Ishikawa (cell line): Measurements from ENCODE around the gene SAMD4B.

Experiments used
- CEBPB ChIP-seq: IDR thresholded peaks from 2 replicates; pipeline ENCODE4 v1.6.1; 2012
- CREB1 ChIP-seq: IDR thresholded peaks from 2 replicates; pipeline ENCODE4 v1.6.1; 2012; ENCODE audit warnings: low read depth
- EGR1 ChIP-seq: IDR thresholded peaks from 2 replicates; pipeline ENCODE4 v1.6.1; 2012
- EP300 ChIP-seq: IDR thresholded peaks from 2 replicates; pipeline ENCODE4 v1.6.1; 2012; ENCODE audit warnings: borderline replicate concordance
- MAX ChIP-seq: IDR thresholded peaks from 2 replicates; pipeline ENCODE4 v1.6.1; 2012
- NFIC ChIP-seq: IDR thresholded peaks from 2 replicates; pipeline ENCODE4 v1.6.1; 2012
- RAD21 ChIP-seq: IDR thresholded peaks from 2 replicates; pipeline ENCODE4 v1.6.1; 2012; ENCODE audit warnings: low read depth
- REST ChIP-seq: IDR thresholded peaks from 2 replicates; pipeline ENCODE4 v1.6.1; 2012; ENCODE audit warnings: low read depth, mild to moderate bottlenecking
- TAF1 ChIP-seq: IDR thresholded peaks from 2 replicates; pipeline ENCODE4 v1.6.1; 2012; ENCODE audit warnings: low read depth, mild to moderate bottlenecking
- TCF12 ChIP-seq: IDR thresholded peaks from 2 replicates; pipeline ENCODE4 v1.6.1; 2012; ENCODE audit warnings: low read depth
- TEAD4 ChIP-seq: IDR thresholded peaks from 2 replicates; pipeline ENCODE4 v1.6.1; 2012
- YY1 ChIP-seq: IDR thresholded peaks from 2 replicates; pipeline ENCODE4 v1.6.1; 2012; ENCODE audit warnings: low read depth
- ZBTB7A ChIP-seq: IDR thresholded peaks from 2 replicates; pipeline ENCODE4 v1.6.1; 2012; ENCODE audit warnings: low read depth
- TF ChIP-seq, protein P1 (sequence below): IDR thresholded peaks from 2 replicates; pipeline ENCODE4 v1.6.1; 2012

DNA sequence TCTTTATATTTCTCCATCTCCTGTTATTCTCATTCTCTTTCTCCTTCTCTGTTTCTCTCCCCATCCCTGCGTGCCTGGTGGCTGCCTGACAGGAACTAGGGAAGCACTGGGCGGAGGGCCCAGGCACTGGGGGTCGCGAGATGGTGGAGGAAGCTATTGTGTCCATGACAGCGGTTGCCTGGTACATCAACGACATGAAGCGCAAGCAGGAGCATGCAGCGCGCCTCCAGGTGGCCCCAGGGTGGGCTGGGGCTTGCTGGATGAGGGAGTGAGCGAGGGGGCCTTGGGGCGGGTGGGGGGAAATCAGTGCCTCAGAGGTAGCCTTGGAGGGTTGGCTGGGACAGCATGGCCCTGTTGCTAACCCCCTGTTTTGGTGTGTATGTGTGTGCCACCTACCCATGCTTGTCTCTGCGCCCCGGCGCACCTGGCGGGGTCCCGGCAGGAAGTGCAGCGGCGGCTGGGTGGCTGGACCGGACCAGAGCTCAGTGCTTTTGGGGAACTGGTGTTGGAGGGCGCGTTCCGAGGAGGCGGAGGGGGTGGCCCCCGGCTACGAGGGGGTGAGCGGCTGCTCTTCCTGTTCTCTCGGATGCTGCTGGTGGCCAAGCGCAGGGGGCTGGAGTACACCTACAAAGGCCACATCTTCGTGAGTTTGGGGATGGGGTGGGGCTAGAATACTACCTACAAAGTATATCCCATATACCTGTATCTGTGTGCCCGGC, 75.4 kb downstream of the SAMD4B start:
- TF ChIP-seq RAD21 (no peak), TAF1 (no peak), MAX (no peak), REST (no peak), ZBTB7A (no peak), YY1 (no peak), CEBPB (no peak), EP300 (no peak), CREB1 (no peak), NFIC (no peak), TEAD4 (no peak), TCF12 (no peak), EGR1 (no peak)
- TF ChIP-seq, protein P1, sequence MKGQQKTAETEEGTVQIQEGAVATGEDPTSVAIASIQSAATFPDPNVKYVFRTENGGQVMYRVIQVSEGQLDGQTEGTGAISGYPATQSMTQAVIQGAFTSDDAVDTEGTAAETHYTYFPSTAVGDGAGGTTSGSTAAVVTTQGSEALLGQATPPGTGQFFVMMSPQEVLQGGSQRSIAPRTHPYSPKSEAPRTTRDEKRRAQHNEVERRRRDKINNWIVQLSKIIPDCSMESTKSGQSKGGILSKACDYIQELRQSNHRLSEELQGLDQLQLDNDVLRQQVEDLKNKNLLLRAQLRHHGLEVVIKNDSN, result no peak
